Measurements from ENCODE around the gene MROH7. TPM values are rescaled to one million over a fixed set of nuclear protein-coding genes. Genes with fewer than 3 reads are reported as not detected.

Gene MROH7
- total and polyA plus RNA-seq, 2 of the 13 experiments (the other 11 are each of a cell fraction or from before 2014, with no cell fraction given), result 0.09 TPM

GRCh38 chr1:54649130-54649898 is 7.7 kb downstream of the MROH7 start (continued):
- peak; percentile 97 for TF ChIP-seq HNF1A (IDR thresholded peaks at IDR 0.05; ENCODE audit: low read depth)
- peak; percentile 98 for TF ChIP-seq HNF1A (CRISPR knock-in tag; IDR thresholded peaks at IDR 0.05; ENCODE audit: borderline replicate concordance)
- 0 out of 2 replicates have a peak, but pooled peaks have one; percentile 37 for TF ChIP-seq ERF (CRISPR knock-in tag; IDR thresholded peaks at IDR 0.05)
- peak; percentile 80; the same call in 1 of the 2 replicates for TF ChIP-seq THRA (CRISPR knock-in tag; IDR thresholded peaks at IDR 0.05; ENCODE audit: borderline replicate concordance)
- TF ChIP-seq ZBTB7A (CRISPR knock-in tag; IDR thresholded peaks at IDR 0.05), result 0 out of 2 replicates have a peak, but pooled peaks have one; percentile 57
- 0 out of 2 replicates have a peak, but pooled peaks have one; percentile 28 for TF ChIP-seq KMT2B (CRISPR knock-in tag; IDR thresholded peaks at IDR 0.05)
- TF ChIP-seq TAF1 (CRISPR knock-in tag; IDR thresholded peaks at IDR 0.05), result no peak
- TF ChIP-seq CREM (IDR thresholded peaks at IDR 0.05), result peak; percentile 42; the same call in 1 of the 2 replicates
- TF ChIP-seq CREM (CRISPR knock-in tag; IDR thresholded peaks at IDR 0.05), result no peak
- TF ChIP-seq ZHX1 (CRISPR knock-in tag; IDR thresholded peaks at IDR 0.05; ENCODE audit: low read depth), result 0 out of 2 replicates have a peak, but pooled peaks have one; percentile 51
- 0 out of 2 replicates have a peak, but pooled peaks have one; percentile 41 for TF ChIP-seq ZNF777 (CRISPR knock-in tag; IDR thresholded peaks at IDR 0.05)
- peak; percentile 88 for TF ChIP-seq HNF4A (CRISPR knock-in tag; IDR thresholded peaks at IDR 0.05)
- TF ChIP-seq ZNF609 (CRISPR knock-in tag; IDR thresholded peaks at IDR 0.05; ENCODE audit: borderline replicate concordance), result peak; percentile 59; the same call in 1 of the 2 replicates
- TF ChIP-seq ZNF354B (CRISPR knock-in tag; IDR thresholded peaks at IDR 0.05), result 0 out of 2 replicates have a peak, but pooled peaks have one; percentile 68
- 0 out of 2 replicates have a peak, but pooled peaks have one; percentile 8 for TF ChIP-seq ZNF572 (CRISPR knock-in tag; IDR thresholded peaks at IDR 0.05)

Data from HepG2 (cell line).